G401.6 (cell line): Measurements from ENCODE around the gene MTFMT.
"Not testable (repeated sequence)": the region's sequence is repeated elsewhere in the genome, so short reads cannot be mapped to it uniquely, and the experiment has no call there.

Experiments used
- FAIRE-seq: peaks from 2 replicates; lab custom pipeline; 2012; peaks lifted over from hg19 to GRCh38; lab: Jason Lieb, UNC

The MTFMT gene

GRCh38 chr15:65028921-65029735 is at the start of gene MTFMT:
Gene MTFMT (minus strand): TSS chr15:65029639. CDS start chr15:65029613, 26 bp downstream.
- no peak for FAIRE-seq

GRCh38 chr15:65077981-65078352 is 48.5 kb upstream of the MTFMT start:
- no peak for FAIRE-seq

- FAIRE-seq: no peak
These were observed 48.0 kb upstream of the MTFMT start for GRCh38 chr15:65077291-65077980.

- no peak for FAIRE-seq
These were observed 47.2 kb upstream of the MTFMT start, which contains the start of gene KBTBD13 for GRCh38 chr15:65076486-65077290. Gene KBTBD13 (plus strand): TSS chr15:65076746. CDS start chr15:65076816, 70 bp downstream.

GRCh38 chr15:65075607-65076395 is 46.4 kb upstream of the MTFMT start:
- not testable (repeated sequence) for FAIRE-seq

- not testable (repeated sequence) for FAIRE-seq
These were observed 45.5 kb upstream of the MTFMT start for GRCh38 chr15:65074946-65075345.

- FAIRE-seq: no peak
These were observed 43.2 kb upstream of the MTFMT start for GRCh38 chr15:65072617-65073016.

- no peak for FAIRE-seq
These were observed 42.6 kb upstream of the MTFMT start for GRCh38 chr15:65072027-65072426.

GRCh38 chr15:65071381-65071811 is 42.0 kb upstream of the MTFMT start:
- no peak for FAIRE-seq

GRCh38 chr15:65069779-65070546 is 40.5 kb upstream of the MTFMT start:
- FAIRE-seq: no peak

GRCh38 chr15:65069179-65069578 is 39.7 kb upstream of the MTFMT start:
- no peak for FAIRE-seq

GRCh38 chr15:65068403-65068788 is 39.0 kb upstream of the MTFMT start:
- no peak for FAIRE-seq

GRCh38 chr15:65067645-65068402 is 38.4 kb upstream of the MTFMT start, which contains the start of gene RASL12:
Gene RASL12 (minus strand): TSS chr15:65067991. CDS start chr15:65067835, 156 bp downstream.
- FAIRE-seq: no peak

- no peak for FAIRE-seq
These were observed 37.8 kb upstream of the MTFMT start for GRCh38 chr15:65067317-65067644.

- FAIRE-seq: no peak
These were observed 37.3 kb upstream of the MTFMT start for GRCh38 chr15:65066635-65067316.

GRCh38 chr15:65066001-65066634 is 36.7 kb upstream of the MTFMT start:
- FAIRE-seq: no peak

- FAIRE-seq: no peak
These were observed 33.3 kb upstream of the MTFMT start for GRCh38 chr15:65062726-65063125.

- FAIRE-seq: no peak
These were observed 32.6 kb upstream of the MTFMT start for GRCh38 chr15:65062061-65062460.
